SK-N-SH treated with all-trans-retinoic acid at 6 μM for 48 hours (cell line): ENCODE measurements around the gene RNF208.

Experiments used
- ATAC-seq: fragments of 200-7000 bp; cut with Tn5 transposase; 3 replicates; pipeline ENCODE4 v1.9.1; 2020; ENCODE audit warnings: mild to moderate bottlenecking, moderate library complexity
- ARNTL ChIP-seq: fragments of 450-650 bp; formaldehyde crosslinking; IDR thresholded peaks from 2 replicates; pipeline ENCODE4 v1.5.0; 2020; ENCODE audit warnings: low read depth, mild to moderate bottlenecking, moderate library complexity, borderline replicate concordance
- BACH2 ChIP-seq: fragments of 250-450 bp; sonication (Bioruptor Pico); IDR thresholded peaks from 2 replicates; pipeline ENCODE4 v1.9.0; 2021; ENCODE audit warnings: mild to moderate bottlenecking, borderline replicate concordance
- CSDC2 ChIP-seq: fragments of 250-450 bp; sonication (Bioruptor Pico); IDR thresholded peaks from 2 replicates; pipeline ENCODE4 v1.5.0; 2020; ENCODE audit warnings: mild to moderate bottlenecking, moderate library complexity
- CSRNP3 ChIP-seq: fragments of 250-450 bp; sonication (Bioruptor Pico); IDR thresholded peaks from 2 replicates; pipeline ENCODE4 v1.5.1; 2021; ENCODE audit warnings: mild to moderate bottlenecking, moderate library complexity
- GLIS3 ChIP-seq: fragments of 250-450 bp; sonication (Bioruptor Pico); IDR thresholded peaks from 2 replicates; pipeline ENCODE4 v1.5.0; 2020; ENCODE audit warnings: mild to moderate bottlenecking, moderate library complexity
- ISL1 ChIP-seq: fragments of 250-450 bp; sonication (Bioruptor Pico); IDR thresholded peaks from 2 replicates; pipeline ENCODE4 v2.1.2; 2022; ENCODE audit warnings: mild to moderate bottlenecking, moderate library complexity
- OSR1 ChIP-seq: fragments of 250-450 bp; sonication (Bioruptor Pico); IDR thresholded peaks from 2 replicates; pipeline ENCODE4 v1.8.0; 2022; ENCODE audit warnings: moderate library complexity, mild to moderate bottlenecking, inconsistent platforms
- PATZ1 ChIP-seq: fragments of 250-450 bp; sonication (Bioruptor Pico); IDR thresholded peaks from 2 replicates; pipeline ENCODE4 v1.8.0; 2020; ENCODE audit warnings: mild to moderate bottlenecking, moderate library complexity, borderline replicate concordance
- RARB ChIP-seq: fragments of 250-450 bp; sonication (Bioruptor Pico); IDR thresholded peaks from 2 replicates; pipeline ENCODE4 v1.8.0; 2021; ENCODE audit warnings: mild to moderate bottlenecking, moderate library complexity
- SNAI2 ChIP-seq: fragments of 250-450 bp; sonication (Bioruptor Pico); IDR thresholded peaks from 2 replicates; pipeline ENCODE4 v1.5.0; 2020; ENCODE audit warnings: mild to moderate bottlenecking, moderate library complexity
- TCF4 ChIP-seq: fragments of 250-450 bp; sonication (Bioruptor Pico); IDR thresholded peaks from 2 replicates; pipeline ENCODE4 v1.8.0; 2021; ENCODE audit warnings: mild to moderate bottlenecking, moderate library complexity, borderline replicate concordance
- TOX ChIP-seq: fragments of 250-450 bp; sonication (Bioruptor Pico); IDR thresholded peaks from 2 replicates; pipeline ENCODE4 v1.8.0; 2021; ENCODE audit warnings: mild to moderate bottlenecking, moderate library complexity, borderline replicate concordance
- TSHZ2 ChIP-seq: fragments of 250-450 bp; sonication (Bioruptor Pico); IDR thresholded peaks from 2 replicates; pipeline ENCODE4 v1.5.0; 2020; ENCODE audit warnings: mild to moderate bottlenecking, moderate library complexity
- ZC3H10 ChIP-seq: fragments of 250-450 bp; sonication (Bioruptor Pico); IDR thresholded peaks from 2 replicates; pipeline ENCODE4 v1.5.1; 2021; ENCODE audit warnings: mild to moderate bottlenecking, moderate library complexity
- ZFP3 ChIP-seq: fragments of 250-450 bp; sonication (Bioruptor Pico); IDR thresholded peaks from 2 replicates; pipeline ENCODE4 v1.5.0; 2020; ENCODE audit warnings: mild to moderate bottlenecking, moderate library complexity
- ZNF565 ChIP-seq: fragments of 450-650 bp; formaldehyde crosslinking; conservative IDR thresholded peaks from 2 replicates; pipeline ENCODE4 v1.5.0; 2020; ENCODE audit warnings: low read depth, mild to moderate bottlenecking, moderate library complexity
- ZNF70 ChIP-seq: fragments of 450-650 bp; formaldehyde crosslinking; IDR thresholded peaks from 2 replicates; pipeline ENCODE4 v1.5.0; 2020; ENCODE audit warnings: mild to moderate bottlenecking, moderate library complexity
- ZNF8 ChIP-seq: fragments of 450-650 bp; formaldehyde crosslinking; IDR thresholded peaks from 2 replicates; pipeline ENCODE4 v1.5.0; 2020; ENCODE audit warnings: mild to moderate bottlenecking, moderate library complexity
- TF ChIP-seq, protein P1 (sequence below): fragments of 250-450 bp; sonication (Bioruptor Pico); IDR thresholded peaks from 2 replicates; pipeline ENCODE4 v1.5.1; 2020; ENCODE audit warnings: low read depth, mild to moderate bottlenecking, moderate library complexity

RNF208 gene

DNA sequence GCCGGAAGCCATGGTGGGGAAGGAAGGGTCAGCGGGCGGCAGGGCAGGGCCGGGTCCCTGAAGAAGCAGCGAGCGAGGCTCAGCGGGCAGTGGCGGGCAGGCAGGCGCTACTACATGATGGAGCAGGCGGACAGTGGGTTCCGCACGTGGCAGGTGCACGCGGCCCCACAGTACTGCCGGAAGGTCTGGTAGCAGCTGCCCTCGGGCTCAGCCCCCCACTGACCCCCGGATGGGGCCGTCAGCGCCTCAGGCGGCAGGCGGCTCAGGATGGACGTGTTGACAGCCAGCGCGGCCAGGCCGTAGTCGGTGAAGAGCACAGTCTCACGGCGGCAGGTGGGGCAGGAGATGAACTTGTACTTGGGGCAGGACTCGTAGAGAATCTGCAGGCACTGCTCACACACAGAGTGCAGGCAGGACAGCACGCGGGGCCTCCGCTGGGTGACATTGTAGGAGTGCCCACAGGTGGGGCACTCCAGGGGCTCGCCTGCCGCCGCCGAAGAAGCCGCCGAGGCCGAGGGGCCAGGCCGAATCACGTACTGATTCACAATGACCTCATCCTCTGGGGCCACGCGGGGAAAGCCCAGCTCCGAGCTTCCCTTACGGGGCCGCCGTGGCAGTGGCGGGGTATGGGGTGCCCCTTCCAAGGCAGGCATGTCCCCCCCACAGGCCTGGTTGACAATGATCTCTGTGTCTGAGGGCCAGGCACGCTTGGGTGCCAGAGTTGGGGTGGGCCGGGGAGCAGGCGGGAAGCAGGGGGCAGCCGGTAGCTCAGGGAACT, 1.5 kb downstream of the RNF208 start:
- TF ChIP-seq, protein P1, sequence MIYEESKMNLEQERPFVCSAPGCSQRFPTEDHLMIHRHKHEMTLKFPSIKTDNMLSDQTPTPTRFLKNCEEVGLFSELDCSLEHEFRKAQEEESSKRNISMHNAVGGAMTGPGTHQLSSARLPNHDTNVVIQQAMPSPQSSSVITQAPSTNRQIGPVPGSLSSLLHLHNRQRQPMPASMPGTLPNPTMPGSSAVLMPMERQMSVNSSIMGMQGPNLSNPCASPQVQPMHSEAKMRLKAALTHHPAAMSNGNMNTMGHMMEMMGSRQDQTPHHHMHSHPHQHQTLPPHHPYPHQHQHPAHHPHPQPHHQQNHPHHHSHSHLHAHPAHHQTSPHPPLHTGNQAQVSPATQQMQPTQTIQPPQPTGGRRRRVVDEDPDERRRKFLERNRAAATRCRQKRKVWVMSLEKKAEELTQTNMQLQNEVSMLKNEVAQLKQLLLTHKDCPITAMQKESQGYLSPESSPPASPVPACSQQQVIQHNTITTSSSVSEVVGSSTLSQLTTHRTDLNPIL = no peak
- TF ChIP-seq TOX (CRISPR knock-in tag) = no peak
- TF ChIP-seq PATZ1 (CRISPR knock-in tag) = no peak
- no peak for TF ChIP-seq GLIS3 (CRISPR knock-in tag)
- TF ChIP-seq, all 23 proteins: peak for 0
- ATAC-seq = no peak

GRCh38 chr9:137219757-137220316, 2.2 kb downstream of the RNF208 start:
- no peak for ATAC-seq
- TF ChIP-seq ZNF565 (CRISPR knock-in tag) = no peak
- TF ChIP-seq OSR1 (CRISPR knock-in tag) = no peak
- no peak for TF ChIP-seq TCF4 (CRISPR knock-in tag)
- TF ChIP-seq ISL1 (CRISPR knock-in tag) = no peak
- no peak for TF ChIP-seq RARB (CRISPR knock-in tag)
- TF ChIP-seq, all 23 proteins: peak for 0

- no peak for TF ChIP-seq ZNF8
- no peak for TF ChIP-seq PATZ1 (CRISPR knock-in tag)
- TF ChIP-seq TCF4 (CRISPR knock-in tag) = no peak
- no peak for TF ChIP-seq ZNF70 (CRISPR knock-in tag)
- TF ChIP-seq CSDC2 (CRISPR knock-in tag) = no peak
- TF ChIP-seq ISL1 (CRISPR knock-in tag) = no peak
- TF ChIP-seq, all 23 proteins: peak for 0
- ATAC-seq = no peak
Measured at GRCh38 chr9:137218754-137219271, 3.2 kb downstream of the RNF208 start.

DNA sequence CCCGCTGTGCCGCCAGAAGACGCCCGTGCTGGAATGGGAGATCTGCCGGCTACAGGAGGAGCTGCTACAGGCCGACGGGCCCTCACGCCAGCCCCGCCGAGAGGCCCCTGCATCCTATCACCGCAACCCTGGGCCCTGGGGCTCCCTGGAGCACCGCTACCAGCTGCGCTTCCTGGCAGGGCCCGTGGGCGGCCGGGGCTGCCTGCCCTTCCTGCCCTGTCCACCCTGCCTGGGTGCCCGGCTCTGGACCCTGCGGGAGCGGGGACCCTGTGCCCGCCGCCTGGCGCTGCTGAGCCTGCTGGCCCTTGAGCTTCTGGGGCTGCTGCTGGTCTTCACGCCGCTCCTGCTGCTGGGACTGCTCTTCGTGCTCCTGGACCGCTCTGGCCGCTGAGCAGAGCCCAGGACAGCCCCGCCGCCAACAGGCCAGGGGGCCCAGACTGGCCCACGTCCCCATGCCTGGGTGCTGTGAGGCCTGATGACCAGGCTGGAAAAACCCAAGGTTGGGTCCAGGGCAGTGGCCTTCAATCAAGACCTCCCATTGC, 3.8 kb downstream of the RNF208 start:
- no peak for ATAC-seq
- TF ChIP-seq CSRNP3 (CRISPR knock-in tag) = no peak
- TF ChIP-seq ZC3H10 = no peak
- no peak for TF ChIP-seq ZFP3 (CRISPR knock-in tag)
- TF ChIP-seq ZNF565 (CRISPR knock-in tag) = no peak

GRCh38 chr9:137217276-137218211, 4.5 kb downstream of the RNF208 start:
- ATAC-seq = no peak
- TF ChIP-seq ZNF565 (CRISPR knock-in tag) (no peak), ZC3H10 (no peak), CSDC2 (CRISPR knock-in tag) (no peak), ISL1 (CRISPR knock-in tag) (no peak), CSRNP3 (CRISPR knock-in tag) (no peak), TSHZ2 (CRISPR knock-in tag) (no peak), OSR1 (CRISPR knock-in tag) (no peak), ARNTL (no peak), SNAI2 (CRISPR knock-in tag) (no peak), ZFP3 (CRISPR knock-in tag) (no peak), BACH2 (CRISPR knock-in tag) (no peak), ZNF70 (CRISPR knock-in tag) (no peak)
